Right lobe of liver (tissue), 4 donors: ENCODE measurements around the gene SLC10A7.

Experiments
- CTCF ChIP-seq, 4 donors: fragments of 200-600 bp in 3 of 4; fragments of 450-650 bp in 1 of 4; IDR thresholded peaks; one replicate each; pipeline versions ENCODE4 v1.5.1 to v1.8.0; 2016 to 2022; ENCODE audit warnings: antibody characterized with exemption in 4 of 4, mild to moderate bottlenecking in 2 of 4
- POLR2A ChIP-seq: fragments of 450-650 bp; IDR thresholded peaks from one replicate; pipeline ENCODE4 v1.6.1; 2017; ENCODE audit warnings: antibody characterized with exemption, mild to moderate bottlenecking
- donor health status: DM: no; HTN: no; CAD: no.
- donor health status: DM: no; HTN: no; CAD: no.
- donor health status: DM: no; HTN: yes; CAD: no.

DNA sequence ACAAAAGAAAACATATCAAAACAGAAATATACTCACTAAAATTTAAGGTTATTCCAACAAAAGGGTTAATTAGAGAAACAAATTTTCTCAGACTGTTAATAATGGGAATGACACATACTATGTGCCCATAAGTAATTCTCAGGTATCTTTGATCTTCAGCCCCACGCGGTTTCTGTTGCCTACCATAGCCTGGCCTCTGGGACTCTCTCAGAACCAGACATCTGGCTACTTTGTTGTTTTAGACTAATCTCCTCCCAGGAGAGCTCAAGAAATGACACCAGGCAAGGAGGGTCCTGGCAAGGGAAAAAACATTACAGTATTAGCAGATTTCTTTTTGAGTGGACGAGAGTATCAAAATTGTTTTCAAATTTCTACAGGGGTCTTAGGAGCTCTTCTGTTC, 43.7 kb downstream of the SLC10A7 start:
- no peak for TF ChIP-seq CTCF (IDR thresholded peaks at IDR 0.05)
- no peak for TF ChIP-seq POLR2A
